GM21423 (cell line): ENCODE data around the gene HMGCLL1.

Source experiments
- ATAC-seq: cut with Tn5 transposase; IDR thresholded peaks from one replicate; pipeline ENCODE4 v1.9.1; 2021; ENCODE audit warnings: mild to moderate bottlenecking, moderate library complexity; ENCODE audit not compliant: unreplicated experiment

HMGCLL1 gene

GRCh38 chr6:55578537-55579363, at the start of gene HMGCLL1:
HMGCLL1 (minus strand) TSS chr6:55579192; CDS start chr6:55579055, 137 bp downstream.
- ATAC-seq = no peak

DNA sequence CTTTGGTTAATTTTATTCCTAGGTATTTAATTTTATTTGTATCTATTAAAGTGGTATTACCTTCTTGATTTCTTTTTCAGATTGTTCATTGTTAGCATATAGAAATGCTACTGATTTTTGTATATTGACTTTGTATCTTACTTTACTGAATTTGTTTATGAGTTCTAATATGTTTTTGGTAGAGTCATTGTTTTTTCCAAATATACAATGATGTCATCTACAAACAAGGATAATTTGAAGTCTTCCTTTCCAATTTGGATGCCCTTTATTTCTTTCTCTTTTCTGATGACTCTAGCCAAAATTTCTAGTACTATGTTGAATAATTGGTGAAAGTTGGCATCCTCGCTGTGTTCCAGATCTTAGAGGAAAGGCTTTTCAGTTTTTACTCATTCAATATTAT, 43.0 kb upstream of the HMGCLL1 start:
- no peak for ATAC-seq

DNA sequence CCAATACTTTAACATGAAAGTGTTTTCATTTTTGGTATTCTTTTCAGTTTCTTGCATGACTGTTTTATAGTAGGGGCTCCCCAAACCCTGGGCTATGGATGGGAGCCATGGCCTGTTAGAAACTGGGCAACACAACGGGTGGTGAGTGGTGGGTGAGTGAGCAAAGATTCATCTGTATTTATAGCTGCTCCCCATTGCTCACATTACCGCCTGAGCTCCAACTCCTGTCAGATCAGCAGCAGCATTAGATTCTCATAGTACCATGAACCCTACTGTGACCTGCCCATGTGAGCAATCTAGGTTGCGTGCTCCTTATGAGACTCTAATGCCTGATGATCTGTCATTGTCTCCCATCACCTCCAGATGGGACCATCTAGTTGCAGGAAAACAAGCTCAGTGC, 42.3 kb upstream of the HMGCLL1 start:
- ATAC-seq = no peak

DNA sequence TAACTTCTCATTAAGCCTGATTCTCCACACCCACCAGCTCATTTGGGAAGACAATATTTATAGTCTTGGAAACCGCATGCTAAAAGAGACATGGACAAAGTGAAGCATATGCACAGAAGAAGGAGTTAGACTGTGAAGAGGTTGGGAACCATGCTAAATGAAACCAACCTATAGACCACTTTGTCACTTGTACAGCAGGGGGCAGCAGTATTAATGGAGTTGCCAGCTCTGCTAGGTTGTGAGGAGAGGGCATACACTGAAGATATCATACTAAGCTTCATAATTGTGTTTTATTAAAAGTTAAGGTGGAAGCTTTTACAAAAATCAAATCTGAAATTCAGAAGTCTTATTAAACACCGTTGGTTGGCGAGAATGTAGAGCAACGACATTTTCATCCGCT, 38.3 kb upstream of the HMGCLL1 start:
- no peak for ATAC-seq

- ATAC-seq = no peak
Measured at GRCh38 chr6:55604021-55604420, 25.0 kb upstream of the HMGCLL1 start.

DNA sequence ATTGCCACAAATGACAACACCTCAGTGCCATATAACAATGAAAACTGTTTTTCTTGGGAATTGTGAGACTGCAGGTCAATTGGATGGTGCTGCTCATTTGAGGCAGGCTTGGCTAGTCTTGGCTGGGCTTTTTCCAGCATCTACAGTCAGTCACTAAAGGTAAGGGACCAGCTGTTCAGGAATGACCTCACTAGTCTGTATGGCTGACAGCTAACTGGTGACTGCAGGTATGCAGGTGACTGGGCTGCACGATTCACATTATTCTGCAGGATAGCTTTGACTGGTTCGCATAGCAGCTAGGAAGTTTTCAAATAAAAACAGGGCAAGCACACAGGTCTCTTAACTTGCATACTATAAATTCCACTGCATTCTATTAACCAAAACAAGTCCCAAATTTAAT, 22.1 kb upstream of the HMGCLL1 start:
- no peak for ATAC-seq

DNA sequence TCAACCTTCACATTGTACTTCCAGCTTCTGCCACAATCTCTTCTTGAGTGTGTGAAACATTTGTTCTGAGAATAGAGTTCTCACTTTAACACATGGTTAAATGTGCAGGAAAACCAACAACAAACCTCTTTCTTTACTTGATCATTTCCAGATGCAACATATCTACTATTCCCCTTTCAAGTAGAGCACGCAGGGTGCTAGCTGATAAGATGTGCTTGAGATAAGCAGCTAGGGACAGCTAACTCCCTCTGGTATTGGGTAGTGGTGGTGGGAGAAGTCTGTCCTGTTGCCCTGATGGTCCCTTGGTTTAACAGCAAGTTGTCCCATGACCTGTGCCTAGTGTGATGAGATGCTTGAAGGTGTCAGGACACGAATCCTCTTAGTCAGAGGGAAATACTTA, 15.4 kb upstream of the HMGCLL1 start:
- no peak for ATAC-seq

DNA sequence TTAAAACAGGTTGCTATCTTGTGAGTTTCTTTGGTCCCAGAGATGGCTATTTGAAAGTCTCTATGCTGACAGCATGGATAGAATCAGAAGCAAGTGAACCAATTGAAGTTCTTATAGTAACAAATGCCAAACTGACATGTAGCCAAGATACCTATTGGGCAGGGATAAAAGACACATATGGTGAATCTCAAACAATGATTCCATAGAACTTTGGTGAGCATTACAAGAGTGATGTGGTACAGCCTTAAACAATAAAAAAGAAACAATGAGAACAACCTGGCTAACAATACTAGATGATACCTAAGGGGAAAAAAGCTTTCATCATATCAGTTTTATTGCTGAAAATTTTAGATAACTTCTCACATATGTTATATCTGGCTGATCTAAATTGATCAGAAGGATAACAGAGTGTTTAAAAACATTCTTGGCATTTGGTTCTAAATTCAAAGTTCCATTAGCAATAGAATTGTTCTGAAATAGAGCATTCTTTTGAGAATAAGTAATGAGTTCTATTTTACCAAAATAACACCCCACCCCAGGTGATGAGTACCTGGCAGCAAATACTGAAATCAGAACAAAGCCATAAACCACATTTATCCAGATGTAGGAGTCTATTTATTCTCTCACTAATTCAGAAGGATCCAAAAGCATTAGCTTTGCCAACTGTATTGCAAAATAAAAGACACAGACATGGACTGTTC, 5.8 kb upstream of the HMGCLL1 start:
- no peak for ATAC-seq

DNA sequence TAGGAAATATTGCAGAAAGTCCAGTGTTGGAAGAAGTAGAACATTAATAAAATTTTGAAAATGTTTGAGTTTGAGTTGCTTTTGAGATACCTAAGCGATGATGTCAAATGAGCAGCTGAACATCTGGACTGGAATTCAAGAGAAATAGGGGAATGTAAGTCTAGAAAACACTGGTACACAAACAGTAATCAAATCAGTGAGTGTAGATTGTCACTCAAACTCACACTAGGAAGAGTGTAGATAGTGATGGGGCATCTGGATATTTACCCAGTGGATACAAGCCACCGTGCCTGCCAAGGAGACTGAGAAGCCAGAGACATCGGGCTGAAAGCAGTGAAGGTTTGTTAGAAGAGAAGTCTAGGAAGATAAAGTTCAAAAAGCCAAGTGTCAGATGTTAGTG, 2.2 kb downstream of the HMGCLL1 start:
- no peak for ATAC-seq

- no peak for ATAC-seq
Measured at GRCh38 chr6:55574556-55574955, 4.4 kb downstream of the HMGCLL1 start.

DNA sequence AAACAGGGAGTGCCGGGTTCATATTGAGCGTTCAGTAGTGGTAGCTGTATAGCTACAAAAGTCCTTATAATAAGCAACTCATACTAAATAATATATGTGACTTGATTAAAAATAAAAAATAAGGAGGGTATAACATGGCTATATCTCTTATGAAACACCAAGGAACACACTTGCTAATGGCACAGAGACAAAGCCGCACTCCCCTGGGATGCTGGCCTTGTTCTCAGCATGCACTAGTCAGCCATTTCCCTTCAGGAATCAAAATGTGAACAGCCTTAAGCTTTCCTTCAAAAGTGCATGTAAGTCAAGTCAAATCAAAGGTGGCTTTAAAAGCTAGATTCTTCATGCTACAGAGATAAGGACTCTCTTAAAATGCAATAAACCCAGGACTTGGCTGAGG, 9.4 kb downstream of the HMGCLL1 start:
- no peak for ATAC-seq

DNA sequence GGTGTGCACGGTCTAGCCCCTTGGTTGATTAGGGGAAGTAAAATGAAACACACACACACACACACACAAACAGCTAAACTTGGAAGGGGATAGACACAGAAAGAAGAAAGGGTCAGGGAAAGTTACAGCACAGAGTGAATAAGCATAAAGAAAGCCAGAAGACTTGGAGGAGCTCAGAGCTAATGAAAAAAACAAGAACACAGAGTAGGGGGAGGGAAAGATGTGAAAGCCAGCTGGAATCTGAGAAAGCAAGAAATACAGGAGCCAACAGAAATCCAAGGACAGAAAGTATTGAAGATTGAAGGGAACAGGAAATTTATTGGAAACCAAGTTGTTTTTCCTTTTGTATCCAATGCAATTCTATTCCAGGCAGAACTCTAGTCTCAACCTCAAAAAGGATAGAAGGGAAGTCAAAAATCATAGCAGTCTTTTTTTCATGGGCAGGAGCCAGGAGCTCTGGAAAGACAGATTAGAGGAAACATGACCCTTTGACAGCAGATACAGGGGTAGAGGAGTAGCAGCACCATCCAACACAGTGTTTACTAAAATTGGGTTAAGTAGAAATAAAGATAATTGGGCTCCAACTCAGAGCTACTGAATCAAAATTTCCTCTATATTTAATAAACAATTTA, 10.1 kb downstream of the HMGCLL1 start:
- no peak for ATAC-seq

DNA sequence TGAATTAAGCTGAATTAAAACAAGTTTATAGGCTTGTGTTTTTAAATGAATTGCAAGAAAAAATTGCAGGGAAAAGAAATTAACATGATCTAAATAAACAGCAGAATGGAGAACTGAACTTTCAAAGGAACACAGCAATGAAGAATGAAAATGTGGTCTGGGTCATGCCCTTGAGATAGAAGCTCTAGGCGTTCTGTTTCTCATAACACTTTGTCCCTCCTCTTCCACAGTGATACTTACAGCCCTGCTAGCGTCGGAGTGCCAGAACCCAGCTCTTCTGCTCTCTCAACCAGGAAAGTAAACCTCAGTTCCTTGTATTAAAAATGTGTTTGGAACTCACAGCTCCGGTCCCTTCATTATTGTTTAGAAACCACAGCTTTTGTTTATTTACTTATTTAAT, 11.4 kb downstream of the HMGCLL1 start:
- ATAC-seq = no peak

DNA sequence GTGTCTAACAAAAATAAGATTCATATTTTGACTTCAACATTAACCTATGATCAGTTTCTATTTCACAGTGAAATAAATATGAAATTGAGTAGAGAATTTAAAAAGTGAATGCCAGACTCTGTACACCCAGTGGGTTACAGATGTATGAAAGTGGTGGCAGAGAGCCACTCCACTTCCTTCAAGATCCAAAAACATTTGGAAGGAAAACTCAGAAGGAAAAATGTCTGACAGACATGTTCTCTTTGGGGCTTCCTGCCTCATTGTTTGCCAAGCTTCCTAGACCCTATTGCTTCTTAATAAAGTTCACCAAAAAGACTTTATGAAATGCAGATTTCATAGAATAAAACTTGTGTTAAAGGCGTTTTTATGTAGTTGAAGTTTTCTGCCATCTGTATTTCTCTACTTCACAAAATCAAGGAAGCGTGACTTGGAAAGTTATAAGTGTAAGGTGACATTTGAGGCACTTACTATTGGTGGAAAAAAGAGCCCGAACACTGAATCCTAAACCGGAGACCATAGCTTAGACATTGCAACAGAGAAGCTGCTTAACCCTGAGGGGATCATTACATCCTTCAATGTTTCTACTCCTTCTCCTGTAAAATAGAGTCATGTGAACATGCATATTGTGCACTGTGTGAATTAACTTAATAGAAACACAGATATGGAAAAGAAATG, 12.8 kb downstream of the HMGCLL1 start:
- ATAC-seq = no peak

DNA sequence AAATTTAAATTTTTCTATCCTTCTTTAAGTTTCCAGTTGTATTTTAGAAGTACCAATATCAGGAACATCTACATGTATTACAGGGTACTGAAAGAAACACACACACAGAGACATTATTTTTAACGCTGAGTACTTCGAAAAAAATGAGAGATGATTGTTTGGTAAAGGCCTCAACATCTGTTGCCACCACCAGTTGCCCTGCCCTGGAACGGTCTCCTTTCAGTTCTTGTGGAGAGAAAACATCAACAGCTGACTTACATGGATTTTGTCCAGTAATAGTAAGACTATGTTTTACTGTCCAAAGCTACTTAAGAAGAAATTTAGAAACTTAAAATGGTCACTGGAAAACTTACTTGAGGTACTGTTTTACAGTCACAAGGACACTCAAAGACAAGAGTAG, 16.7 kb downstream of the HMGCLL1 start:
- ATAC-seq = no peak

DNA sequence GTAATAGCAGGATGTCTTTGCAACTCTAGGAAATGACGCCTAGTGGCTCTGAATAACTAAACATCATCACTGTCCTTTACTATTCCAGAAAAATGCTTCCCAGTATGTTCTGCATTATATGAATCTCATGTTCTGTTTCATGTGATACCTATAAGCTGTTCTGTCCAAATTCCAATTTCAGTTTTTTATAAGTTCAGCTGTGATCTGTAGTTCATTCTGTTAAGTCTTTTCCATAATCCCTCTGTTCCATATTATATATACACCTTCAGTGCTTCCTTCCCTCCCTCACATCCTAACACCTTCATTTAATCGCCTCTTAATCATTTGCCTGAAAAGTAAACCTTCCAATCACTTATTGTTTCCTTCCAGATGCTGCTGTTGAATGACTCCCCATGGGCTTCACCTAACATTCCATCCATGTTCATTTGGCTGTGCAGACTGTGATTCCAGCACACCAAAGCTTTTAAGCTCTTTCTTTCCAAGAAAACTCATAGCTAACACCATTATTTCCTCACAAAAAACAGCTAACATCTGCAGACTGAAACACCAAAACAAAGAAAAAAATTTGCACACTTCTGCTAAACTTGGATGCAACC, 18.6 kb downstream of the HMGCLL1 start:
- no peak for ATAC-seq

DNA sequence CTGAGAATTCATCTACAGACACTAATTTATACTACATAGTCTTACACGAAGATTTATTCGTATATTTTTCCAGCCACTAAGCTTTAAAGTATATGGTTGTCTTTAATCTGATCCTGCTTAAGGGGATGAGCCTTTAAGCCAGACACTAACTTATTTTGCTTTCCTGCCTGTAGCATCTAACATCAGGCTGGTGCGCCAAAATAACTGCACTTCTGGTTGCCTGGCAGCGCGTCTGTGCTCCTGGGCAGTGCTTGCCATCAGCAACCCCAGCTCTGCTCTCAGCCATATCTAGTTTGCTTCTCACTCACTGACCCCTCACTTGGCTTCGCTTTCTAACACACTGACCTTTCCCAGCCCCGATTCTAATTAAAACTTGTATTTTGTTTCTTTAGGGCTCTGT, 21.8 kb downstream of the HMGCLL1 start:
- ATAC-seq = no peak

GRCh38 chr6:55545791-55546190, 33.2 kb downstream of the HMGCLL1 start:
- ATAC-seq = no peak

- ATAC-seq = no peak
Measured at GRCh38 chr6:55543633-55544309, 35.2 kb downstream of the HMGCLL1 start.

GRCh38 chr6:55541024-55541423, 38.0 kb downstream of the HMGCLL1 start:
- no peak for ATAC-seq
